Measurements from ENCODE around the gene TFCP2.
A peak's percentile ranks its signal among the peaks of the same experiment; 100 is the strongest.

TFCP2 gene

DNA sequence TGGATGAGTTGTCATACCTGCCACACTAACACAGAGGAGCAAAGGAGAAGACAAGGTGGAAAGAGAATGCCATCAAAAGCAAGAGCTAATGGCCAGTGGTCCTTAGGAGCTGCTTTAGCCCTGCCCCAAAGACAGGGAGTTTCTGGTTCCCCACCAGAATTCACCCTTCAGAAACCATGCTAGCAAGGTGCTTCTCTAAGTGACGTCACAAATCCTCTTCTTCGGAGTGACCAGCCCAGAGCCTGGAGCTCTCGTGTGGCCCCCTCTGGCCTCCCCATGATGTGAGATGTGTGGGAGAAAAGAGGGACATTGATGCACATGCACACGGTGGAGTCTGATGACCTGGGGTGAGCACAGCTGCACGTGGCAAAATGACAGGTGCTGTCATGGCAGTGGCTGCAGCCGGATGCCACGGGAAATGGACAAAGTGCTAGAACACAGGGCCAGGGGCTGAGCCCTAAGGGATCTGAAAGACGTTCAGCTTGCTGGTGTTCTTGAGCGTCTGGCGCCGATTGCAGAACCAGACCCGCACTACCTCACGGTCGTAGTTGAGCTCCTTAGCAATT is 16.9 kb upstream of the TFCP2 start:
- TF ChIP-seq CTCF (IDR thresholded peaks at IDR 0.05; ENCODE audit: low read depth, low read length): no peak
- no peak for DNase-seq (ENCODE audit: low read depth in 2 of 2)
- H3K4me3 ChIP-seq (replicated peaks in 1 of 2; ENCODE audit: low read depth in 2 of 2, low read length in 2 of 2): no peak overlapping the region

DNA sequence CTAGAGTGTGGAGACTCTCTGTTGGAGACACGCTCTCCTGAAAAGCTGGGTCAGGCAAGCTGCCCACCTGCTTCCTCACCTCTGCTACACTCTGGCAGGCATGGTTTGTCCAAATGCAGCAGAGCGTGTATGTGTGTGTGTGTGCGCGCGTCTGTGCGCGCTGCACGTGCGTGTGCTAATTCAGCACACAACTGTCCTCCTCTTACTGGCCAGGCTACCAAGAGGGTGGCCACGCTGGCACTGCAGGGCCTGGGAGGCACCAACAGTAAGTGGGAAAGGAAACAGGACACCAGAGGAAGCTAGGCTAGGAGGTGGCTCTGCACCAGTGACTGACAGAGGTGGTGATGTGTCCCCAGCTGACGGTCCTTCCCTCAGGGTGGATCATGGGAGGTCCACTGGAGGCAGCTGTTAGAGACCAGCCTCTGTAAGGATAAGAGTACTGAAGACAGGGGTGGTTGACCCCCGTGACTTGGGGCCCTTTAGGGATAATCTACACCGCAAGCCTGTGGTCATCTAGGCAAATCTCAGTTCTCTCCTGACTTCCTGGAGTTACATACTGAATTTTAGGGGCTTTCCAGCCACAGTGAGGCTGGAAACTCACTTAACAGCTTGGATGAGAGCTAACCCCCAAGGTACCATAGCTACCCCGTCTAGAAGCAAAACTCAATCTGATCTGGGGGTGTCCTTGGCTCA is 15.6 kb upstream of the TFCP2 start:
- no peak for TF ChIP-seq CTCF (IDR thresholded peaks at IDR 0.05; ENCODE audit: low read depth, low read length)
- DNase-seq (ENCODE audit: low read depth in 2 of 2): no peak
- H3K4me3 ChIP-seq (replicated peaks in 1 of 2; ENCODE audit: low read depth in 2 of 2, low read length in 2 of 2): no peak overlapping the region

DNA sequence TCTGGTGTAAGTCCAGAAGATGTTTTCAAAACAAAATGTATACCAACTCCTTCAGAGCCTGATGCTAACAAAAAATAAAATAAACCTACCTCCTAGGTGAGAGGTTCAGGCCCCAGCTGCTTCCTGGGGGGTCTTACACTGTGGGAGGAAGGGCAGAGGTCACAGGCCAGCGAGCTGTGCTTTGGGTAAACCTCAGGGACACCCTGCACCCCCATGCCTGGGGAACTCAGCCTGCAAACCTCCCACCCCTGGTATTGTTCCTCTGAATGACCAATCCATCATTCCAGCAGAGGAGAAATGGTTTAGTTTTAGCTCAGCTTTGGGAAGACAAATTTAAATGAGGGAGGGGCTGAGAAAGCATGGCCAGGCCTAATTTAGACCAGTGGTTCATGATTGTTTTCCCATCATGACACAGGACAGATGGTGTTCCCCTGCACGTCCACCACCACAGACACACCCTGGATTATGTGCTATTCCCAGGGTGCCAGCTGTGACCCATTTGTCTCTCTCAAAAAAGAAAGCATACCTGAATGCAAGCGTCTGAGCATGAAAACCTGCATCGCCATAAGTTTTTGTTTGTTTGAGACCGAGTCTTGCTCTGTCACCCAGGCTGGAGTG is 14.5 kb upstream of the TFCP2 start:
- TF ChIP-seq CTCF (IDR thresholded peaks at IDR 0.05; ENCODE audit: low read depth, low read length): no peak
- H3K4me3 ChIP-seq (replicated peaks in 1 of 2; ENCODE audit: low read depth in 2 of 2, low read length in 2 of 2): no peak overlapping the region
- no peak for DNase-seq (ENCODE audit: low read depth in 2 of 2)

DNA sequence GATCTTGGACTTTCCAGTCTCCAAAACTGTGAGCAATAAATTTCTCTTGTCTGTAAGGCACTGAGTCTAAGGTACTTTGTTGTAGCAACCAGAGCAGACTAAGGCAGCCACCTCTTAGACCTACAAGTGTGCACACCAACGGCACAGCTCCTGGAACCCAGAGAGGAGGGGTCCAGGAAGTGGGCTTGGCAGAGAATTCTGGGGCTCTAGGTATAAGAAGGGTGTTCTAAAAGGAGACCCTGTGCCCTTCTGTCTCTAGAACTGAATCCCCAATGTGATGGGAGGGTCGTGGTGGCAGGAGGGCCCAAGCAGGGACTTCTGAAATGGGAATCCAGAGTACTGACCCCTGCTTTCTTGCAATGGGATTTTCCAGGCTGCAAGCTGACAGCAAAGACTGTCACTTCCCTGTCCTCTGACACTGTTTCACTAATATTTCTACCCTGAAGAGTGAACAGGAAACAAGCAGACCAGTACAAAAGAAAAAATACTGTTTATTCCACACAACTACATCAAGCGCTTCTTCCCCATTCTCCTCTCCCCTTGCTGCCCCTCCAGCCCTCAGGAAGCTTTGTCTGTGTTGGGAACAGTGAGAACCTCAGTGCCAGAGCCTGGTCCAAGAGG is 13.6 kb upstream of the TFCP2 start:
- no peak overlapping the region for H3K4me3 ChIP-seq (replicated peaks in 1 of 2; ENCODE audit: low read depth in 2 of 2, low read length in 2 of 2)
- no peak for DNase-seq (ENCODE audit: low read depth in 2 of 2)
- TF ChIP-seq CTCF (IDR thresholded peaks at IDR 0.05; ENCODE audit: low read depth, low read length): no peak

GRCh38 chr12:51185171-51185717 is 12.3 kb upstream of the TFCP2 start:
- TF ChIP-seq CTCF (IDR thresholded peaks at IDR 0.05; ENCODE audit: low read depth, low read length): no peak
- no peak overlapping the region for H3K4me3 ChIP-seq (replicated peaks in 1 of 2; ENCODE audit: low read depth in 2 of 2, low read length in 2 of 2)
- no peak for DNase-seq (ENCODE audit: low read depth in 2 of 2)

- TF ChIP-seq CTCF (IDR thresholded peaks at IDR 0.05; ENCODE audit: low read depth, low read length): no peak
- DNase-seq (ENCODE audit: low read depth in 2 of 2): peak; percentile 14 to 76
- H3K4me3 ChIP-seq (replicated peaks in 1 of 2; ENCODE audit: low read depth in 2 of 2, low read length in 2 of 2): no peak overlapping the region
Observed at GRCh38 chr12:51183816-51184215, 10.9 kb upstream of the TFCP2 start.

Data from cardiac fibroblast (primary cell).